BLaER1 (cell line): ENCODE data around the gene SLCO1B1.
A peak's percentile ranks its signal among the peaks of the same experiment; 100 is the strongest.

ENCODE experiments used
- H3K27ac ChIP-seq: shearing (Covaris generic); formaldehyde crosslinking; 2 replicates; pipeline ENCODE4 v1.8.1; 2022
- H3K27me3 ChIP-seq: shearing (Covaris generic); formaldehyde crosslinking; 2 replicates; pipeline ENCODE4 v1.8.1; 2022
- H3K36me3 ChIP-seq: shearing (Covaris generic); formaldehyde crosslinking; 2 replicates; pipeline ENCODE4 v1.8.1; 2022
- H3K4me1 ChIP-seq: shearing (Covaris generic); formaldehyde crosslinking; 2 replicates; pipeline ENCODE4 v1.8.1; 2022
- H3K4me2 ChIP-seq: shearing (Covaris generic); formaldehyde crosslinking; 2 replicates; pipeline ENCODE4 v1.8.1; 2022
- H3K4me3 ChIP-seq: shearing (Covaris generic); formaldehyde crosslinking; 2 replicates; pipeline ENCODE4 v1.8.1; 2022
- H3K9ac ChIP-seq: shearing (Covaris generic); formaldehyde crosslinking; 2 replicates; pipeline ENCODE4 v1.8.1; 2022
- H3K9me3 ChIP-seq: shearing (Covaris generic); formaldehyde crosslinking; 2 replicates; pipeline ENCODE4 v1.8.1; 2022
- H4K20me1 ChIP-seq: shearing (Covaris generic); formaldehyde crosslinking; 2 replicates; pipeline ENCODE4 v1.8.1; 2022
- Cebpa-rat ChIP-seq: shearing (Covaris generic); IDR thresholded peaks from 2 replicates; pipeline ENCODE4 v1.8.1; 2022

Gene SLCO1B1

DNA sequence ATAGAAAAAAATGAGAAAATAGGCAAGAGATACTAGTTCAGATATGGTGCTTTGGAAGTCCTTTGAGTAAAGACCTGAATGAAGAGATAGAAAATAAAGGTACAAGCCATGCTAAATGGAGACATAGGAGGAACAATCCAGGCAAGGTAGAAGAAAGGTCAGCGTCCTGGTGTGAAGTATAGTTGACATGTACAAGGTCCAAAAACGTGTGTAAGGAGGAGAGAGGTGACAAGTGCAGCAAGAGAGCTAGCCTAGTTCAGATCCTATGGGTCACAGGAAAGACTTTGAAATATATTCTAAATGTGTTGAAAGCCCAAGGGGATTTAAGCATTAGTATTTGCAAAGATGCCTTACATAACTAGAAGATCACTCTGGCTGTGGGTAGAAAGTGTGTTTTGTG lies 88.2 kb downstream of the SLCO1B1 start:
- no peak for TF ChIP-seq Cebpa-rat
- Histone ChIP-seq H4K20me1 (no peaks in the 10 kb centered on the region), H3K9ac (no peak overlapping the region), H3K4me2 (no peak overlapping the region), H3K9me3 (no peaks in the 10 kb centered on the region), H3K36me3 (no peaks in the 10 kb centered on the region), H3K4me3 (no peak overlapping the region), H3K4me1 (peaks cover 26% of the 10 kb centered on the region), H3K27me3 (no peaks in the 10 kb centered on the region), H3K27ac (no peak overlapping the region)

DNA sequence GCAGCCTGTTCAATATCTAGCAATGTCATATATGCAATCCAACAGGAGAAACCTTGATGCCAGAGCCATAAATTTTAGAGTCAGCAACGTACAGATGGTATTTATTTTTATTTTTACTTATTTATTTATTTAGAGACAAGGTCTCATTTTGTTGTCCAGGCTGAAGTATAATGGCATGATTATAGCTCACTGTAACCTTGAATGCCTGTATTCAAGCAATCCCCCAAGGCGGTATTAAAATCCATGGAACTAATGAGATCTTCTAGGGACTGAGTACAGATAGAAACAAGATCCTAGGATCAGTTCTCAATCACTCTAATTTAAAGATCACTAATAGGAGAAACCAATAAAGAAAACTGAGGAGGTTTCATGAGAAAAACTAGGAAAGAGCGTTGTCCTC lies 89.3 kb downstream of the SLCO1B1 start:
- no peaks in the 10 kb centered on the region for H4K20me1 ChIP-seq
- H3K9ac ChIP-seq = no peak overlapping the region
- no peaks in the 10 kb centered on the region for H3K36me3 ChIP-seq
- TF ChIP-seq Cebpa-rat = no peak
- no peak overlapping the region for H3K27ac ChIP-seq
- H3K9me3 ChIP-seq = no peaks in the 10 kb centered on the region
- no peak overlapping the region for H3K4me2 ChIP-seq
- H3K27me3 ChIP-seq = no peaks in the 10 kb centered on the region
- peaks cover 26% of the 10 kb centered on the region for H3K4me1 ChIP-seq
- H3K4me3 ChIP-seq = no peak overlapping the region

DNA sequence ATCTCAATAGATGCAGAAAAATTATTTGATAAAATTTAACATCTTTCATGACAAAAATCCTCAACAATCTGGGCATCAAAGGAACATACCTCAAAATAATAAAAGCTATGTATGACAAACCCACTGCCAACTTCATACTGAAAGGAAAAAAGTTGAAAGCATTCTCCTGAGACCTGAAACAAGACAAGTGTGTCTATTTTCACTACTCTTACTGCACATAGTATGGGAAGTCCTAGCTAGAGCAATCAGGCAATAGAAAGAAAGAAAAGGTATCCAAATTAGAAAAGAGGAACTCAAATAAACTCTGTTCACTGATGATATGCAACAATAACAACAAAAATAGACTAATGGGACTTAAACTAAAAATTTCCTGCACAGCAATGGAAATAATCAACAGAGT lies 90.1 kb downstream of the SLCO1B1 start:
- no peak overlapping the region for H3K4me3 ChIP-seq
- TF ChIP-seq Cebpa-rat = no peak
- no peaks in the 10 kb centered on the region for H3K27me3 ChIP-seq
- H3K4me2 ChIP-seq = 0 out of 2 replicates have a peak overlapping the region, but pooled peaks have one; percentile 3
- no peaks in the 10 kb centered on the region for H4K20me1 ChIP-seq
- no peak overlapping the region for H3K27ac ChIP-seq
- H3K4me1 ChIP-seq = peaks cover 26% of the 10 kb centered on the region
- no peaks in the 10 kb centered on the region for H3K9me3 ChIP-seq
- no peaks in the 10 kb centered on the region for H3K36me3 ChIP-seq
- no peak overlapping the region for H3K9ac ChIP-seq

DNA sequence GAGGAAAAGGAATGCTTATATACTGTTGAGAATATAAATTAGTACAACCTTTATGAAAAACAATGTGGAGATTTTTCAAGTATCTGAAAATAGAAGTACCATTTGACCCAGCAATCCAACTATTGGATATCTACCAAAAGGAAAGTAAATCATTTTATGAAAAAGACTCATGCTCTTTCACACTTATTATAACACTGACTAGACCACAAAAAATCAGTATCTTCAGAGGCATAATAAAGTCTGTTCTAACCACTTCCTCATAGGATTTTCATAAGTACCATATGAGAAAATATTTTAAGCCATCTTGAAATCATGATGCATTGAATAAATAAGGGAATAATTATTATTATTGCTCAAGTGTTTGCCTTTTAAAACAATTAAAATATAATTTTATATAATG lies 90.8 kb downstream of the SLCO1B1 start:
- peaks cover 26% of the 10 kb centered on the region for H3K4me1 ChIP-seq
- TF ChIP-seq Cebpa-rat = no peak
- no peak overlapping the region for H3K4me3 ChIP-seq
- no peaks in the 10 kb centered on the region for H4K20me1 ChIP-seq
- no peaks in the 10 kb centered on the region for H3K27me3 ChIP-seq
- H3K36me3 ChIP-seq = no peaks in the 10 kb centered on the region
- no peaks in the 10 kb centered on the region for H3K9me3 ChIP-seq
- H3K9ac ChIP-seq = no peak overlapping the region
- no peak overlapping the region for H3K27ac ChIP-seq
- H3K4me2 ChIP-seq = 0 out of 2 replicates have a peak overlapping the region, but pooled peaks have one; percentile 3

DNA sequence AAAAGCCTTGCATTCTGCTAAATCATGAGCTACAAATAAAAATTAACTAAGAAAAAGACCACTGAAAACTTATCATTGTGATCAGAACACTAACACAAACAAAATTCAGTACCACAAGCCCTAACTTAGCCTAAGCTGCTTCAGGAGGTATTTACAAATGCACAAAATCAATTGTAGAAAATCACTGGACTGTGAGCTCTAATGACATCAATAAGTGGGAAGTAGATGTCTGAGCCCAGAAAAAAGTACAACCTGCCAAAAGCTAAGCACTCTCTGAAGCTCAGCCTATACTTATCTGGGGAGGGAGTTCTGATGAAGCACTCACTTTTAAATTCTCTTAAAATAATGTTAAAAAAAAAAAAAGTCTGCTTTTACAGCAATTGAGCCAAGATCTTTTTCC lies 92.9 kb downstream of the SLCO1B1 start:
- H3K27me3 ChIP-seq = no peaks in the 10 kb centered on the region
- H3K4me3 ChIP-seq = no peak overlapping the region
- peaks cover 26% of the 10 kb centered on the region for H3K4me1 ChIP-seq
- TF ChIP-seq Cebpa-rat = no peak
- no peaks in the 10 kb centered on the region for H4K20me1 ChIP-seq
- H3K36me3 ChIP-seq = no peaks in the 10 kb centered on the region
- no peaks in the 10 kb centered on the region for H3K9me3 ChIP-seq
- no peak overlapping the region for H3K27ac ChIP-seq
- no peak overlapping the region for H3K4me2 ChIP-seq
- no peak overlapping the region for H3K9ac ChIP-seq

- no peak overlapping the region for H3K4me2 ChIP-seq
- no peak overlapping the region for H3K27ac ChIP-seq
- no peak for TF ChIP-seq Cebpa-rat
- H3K4me1 ChIP-seq = no peaks in the 10 kb centered on the region
- H4K20me1 ChIP-seq = no peaks in the 10 kb centered on the region
- H3K9me3 ChIP-seq = no peaks in the 10 kb centered on the region
- H3K9ac ChIP-seq = no peak overlapping the region
- no peak overlapping the region for H3K4me3 ChIP-seq
- H3K36me3 ChIP-seq = no peaks in the 10 kb centered on the region
- H3K27me3 ChIP-seq = no peaks in the 10 kb centered on the region
Observed at GRCh38 chr12:21234395-21234794, 103.4 kb downstream of the SLCO1B1 start.

- TF ChIP-seq Cebpa-rat = no peak
- Histone ChIP-seq H3K9me3 (no peaks in the 10 kb centered on the region), H3K27ac (no peak overlapping the region), H4K20me1 (no peaks in the 10 kb centered on the region), H3K9ac (no peak overlapping the region), H3K4me2 (no peak overlapping the region), H3K4me1 (no peaks in the 10 kb centered on the region), H3K27me3 (no peaks in the 10 kb centered on the region), H3K4me3 (no peak overlapping the region), H3K36me3 (no peaks in the 10 kb centered on the region)
Observed at GRCh38 chr12:21239866-21240265, 108.9 kb downstream of the SLCO1B1 start.

- Histone ChIP-seq H3K4me1 (no peaks in the 10 kb centered on the region), H3K9me3 (no peaks in the 10 kb centered on the region), H4K20me1 (no peaks in the 10 kb centered on the region), H3K4me3 (no peak overlapping the region), H3K9ac (no peak overlapping the region), H3K27ac (no peak overlapping the region), H3K27me3 (no peaks in the 10 kb centered on the region), H3K36me3 (no peaks in the 10 kb centered on the region), H3K4me2 (no peak overlapping the region)
- TF ChIP-seq Cebpa-rat = no peak
Observed at GRCh38 chr12:21248679-21249078, 117.7 kb downstream of the SLCO1B1 start.

GRCh38 chr12:21252070-21252469 lies 121.1 kb downstream of the SLCO1B1 start:
- TF ChIP-seq Cebpa-rat = no peak
- no peak overlapping the region for H3K27ac ChIP-seq
- no peaks in the 10 kb centered on the region for H3K9me3 ChIP-seq
- H4K20me1 ChIP-seq = no peaks in the 10 kb centered on the region
- no peak overlapping the region for H3K9ac ChIP-seq
- no peaks in the 10 kb centered on the region for H3K27me3 ChIP-seq
- H3K4me3 ChIP-seq = no peak overlapping the region
- no peak overlapping the region for H3K4me2 ChIP-seq
- H3K4me1 ChIP-seq = no peaks in the 10 kb centered on the region
- no peaks in the 10 kb centered on the region for H3K36me3 ChIP-seq

DNA sequence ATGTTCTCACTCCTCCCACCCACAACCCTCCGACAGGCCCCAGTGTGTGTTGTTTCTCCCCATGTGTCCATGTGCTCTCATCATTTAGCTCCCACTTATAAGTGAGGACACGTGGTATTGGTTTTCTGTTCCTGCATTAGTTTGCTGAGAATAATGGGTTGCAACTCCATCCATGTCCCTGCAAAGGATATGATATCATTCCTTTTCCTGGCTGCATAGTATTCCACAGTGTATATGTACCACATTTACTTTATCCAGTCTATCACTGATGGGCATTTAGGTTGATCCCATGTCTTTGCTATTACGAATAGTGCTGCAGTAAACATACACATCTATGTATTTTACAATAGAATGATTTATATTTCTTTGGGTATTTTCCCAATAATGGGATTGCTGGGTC lies 126.2 kb downstream of the SLCO1B1 start:
- Histone ChIP-seq H4K20me1 (no peaks in the 10 kb centered on the region), H3K36me3 (no peaks in the 10 kb centered on the region), H3K4me2 (no peak overlapping the region), H3K9me3 (no peaks in the 10 kb centered on the region), H3K27ac (no peak overlapping the region), H3K4me3 (no peak overlapping the region), H3K4me1 (no peaks in the 10 kb centered on the region), H3K27me3 (no peaks in the 10 kb centered on the region), H3K9ac (no peak overlapping the region)
- TF ChIP-seq Cebpa-rat = no peak

GRCh38 chr12:21264232-21264631 lies 133.2 kb downstream of the SLCO1B1 start:
- Histone ChIP-seq H3K9ac (no peak overlapping the region), H3K27me3 (no peaks in the 10 kb centered on the region), H3K36me3 (no peaks in the 10 kb centered on the region), H4K20me1 (no peaks in the 10 kb centered on the region), H3K27ac (no peak overlapping the region), H3K4me2 (no peak overlapping the region), H3K4me1 (no peaks in the 10 kb centered on the region), H3K4me3 (no peak overlapping the region), H3K9me3 (no peaks in the 10 kb centered on the region)
- TF ChIP-seq Cebpa-rat = no peak
